K562 (cell line): ENCODE data around the gene FHIT. TPM values are rescaled to one million over a fixed set of nuclear protein-coding genes. Genes with fewer than 3 reads are reported as not detected.
A peak's percentile ranks its signal among the peaks of the same experiment; 100 is the strongest.

ENCODE experiments used
- ATAC-seq: fragments of 200-7000 bp; cut with Tn5 transposase; 3 replicates; pipeline ENCODE4 v1.9.1; 2020; ENCODE audit warnings: moderate library complexity
- BruUV-seq: library from RNA; stranded (reverse); fragments of 400-500 nt; replicated peaks from 2 replicates; lab custom pipeline; 2021; lab: Mats Ljungman, UMichigan
- CTCF ChIA-PET: fragments of 300-600 bp; formaldehyde crosslinking; extraction: SDS; loops from one replicate; lab custom pipeline; 2021; ENCODE audit warnings: low intra/inter-chr PET ratio; lab: Yijun Ruan, JAX
- POLR2A ChIA-PET: fragments of 300-600, 350-650 bp; sonication (Branson Sonifier 250); formaldehyde crosslinking; extraction: SDS; loops from one replicate; lab custom pipeline; 2021; ENCODE audit warnings: antibody characterized with exemption, inconsistent platforms; lab: Yijun Ruan, JAX
- DNase-seq, 4 experiments: peaks; one replicate each; pipeline versions ENCODE4 v3.0.0 to v3.0.0-alpha.2; 2011 to 2018; ENCODE audit warnings: low spot score in 3 of 4, mixed read lengths in 3 of 4; ENCODE audit errors: extremely low read depth in 1 of 4
- FAIRE-seq: peaks from 2 replicates; lab custom pipeline; 2011; peaks lifted over from hg19 to GRCh38; lab: Jason Lieb, UNC
- H2AFZ ChIP-seq: 2 replicates; pipeline ENCODE4 v1.6.0; 2011; ENCODE audit warnings: low read depth, low read length, control low read depth, inconsistent platforms
- H3K27ac ChIP-seq: fragments of 200-600 bp; 3 replicates; pipeline ENCODE4 v1.8.0; 2011; ENCODE audit warnings: low read depth, mild to moderate bottlenecking, control low read depth, inconsistent platforms, low read length, moderate library complexity, mixed read lengths; ENCODE audit errors: extremely low read depth
- H3K27me3 ChIP-seq, 2 experiments: fragments of 300-600 bp in 1 of 2; 2 replicates in 1 of 2; 3 replicates in 1 of 2; pipeline versions ENCODE4 v1.6.0 to v1.8.0; 2011; ENCODE audit warnings: inconsistent platforms in 2 of 2, low read length in 2 of 2, mild to moderate bottlenecking in 1 of 2, mixed read lengths in 1 of 2, moderate library complexity in 1 of 2; ENCODE audit not compliant: control insufficient read depth in 2 of 2, insufficient read depth in 2 of 2
- H3K36me3 ChIP-seq: fragments of 300-600 bp; 3 replicates; pipeline ENCODE4 v1.8.0; 2011; ENCODE audit warnings: mild to moderate bottlenecking, low read length, inconsistent platforms; ENCODE audit not compliant: control insufficient read depth, insufficient read depth
- H3K4me1 ChIP-seq, 2 experiments: fragments of 200-600 bp in 1 of 2; replicated peaks in 1 of 2; 2 replicates in 1 of 2; 3 replicates in 1 of 2; pipeline versions ENCODE4 v1.5.1 to v1.8.0; 2011; ENCODE audit warnings: inconsistent platforms in 2 of 2, low read length in 2 of 2, mild to moderate bottlenecking in 1 of 2, mixed read lengths in 1 of 2, moderate library complexity in 1 of 2; ENCODE audit not compliant: control insufficient read depth in 2 of 2, insufficient read depth in 2 of 2
- H3K4me2 ChIP-seq: 2 replicates; pipeline ENCODE4 v1.6.1; 2011; ENCODE audit warnings: low read length, control low read depth, inconsistent platforms, mixed read lengths; ENCODE audit not compliant: insufficient read depth
- H3K4me3 ChIP-seq: fragments of 200-600 bp; sonication (generic), shearing (Covaris generic); 2 replicates; pipeline ENCODE4 v1.5.1; 2016; ENCODE audit warnings: control low read depth, inconsistent platforms
- H3K79me2 ChIP-seq: fragments of 200-600 bp; 3 replicates; pipeline ENCODE4 v1.8.0; 2011; ENCODE audit warnings: low read length, inconsistent platforms; ENCODE audit not compliant: control insufficient read depth, insufficient read depth
- H3K9ac ChIP-seq, 2 experiments: 2 replicates each; pipeline versions ENCODE4 v1.6.0 to v1.6.1; 2011; ENCODE audit warnings: low read depth in 2 of 2, low read length in 2 of 2, control low read depth in 1 of 2, inconsistent platforms in 1 of 2, mild to moderate bottlenecking in 1 of 2, mixed read lengths in 1 of 2; ENCODE audit not compliant: insufficient read depth in 1 of 2
- H3K9me1 ChIP-seq: one replicate; pipeline ENCODE4 v1.6.0; 2011; ENCODE audit warnings: inconsistent platforms, mild to moderate bottlenecking, low read length, moderate library complexity; ENCODE audit not compliant: control insufficient read depth, insufficient read depth
- H3K9me3 ChIP-seq: replicated peaks from 2 replicates; pipeline ENCODE4 v1.5.1; 2011; ENCODE audit warnings: low read depth, low read length, inconsistent platforms; ENCODE audit not compliant: control insufficient read depth, insufficient read depth
- H4K20me1 ChIP-seq: replicated peaks from 2 replicates; pipeline ENCODE4 v1.6.1; 2011; ENCODE audit warnings: low read length, inconsistent platforms, mixed read lengths; ENCODE audit not compliant: control insufficient read depth, insufficient read depth
- BRD9 ChIP-seq: fragments of 450-650 bp; IDR thresholded peaks from 2 replicates; pipeline ENCODE4 v1.6.1; 2018; ENCODE audit warnings: low read depth; ENCODE audit not compliant: partially characterized antibody
- KDM5B ChIP-seq: fragments of 200-600 bp; sonication (generic); IDR thresholded peaks from 2 replicates; pipeline ENCODE4 v1.6.1; 2012; ENCODE audit warnings: low read depth, mild to moderate bottlenecking, moderate library complexity, low read length, control low read depth, inconsistent platforms; ENCODE audit not compliant: insufficient replicate concordance
- MECOM ChIP-seq: fragments of 250-450 bp; sonication (Bioruptor Pico); IDR thresholded peaks from 2 replicates; pipeline ENCODE4 v1.8.0; 2022; ENCODE audit warnings: inconsistent platforms
- NR3C1 ChIP-seq: sonication (generic); formaldehyde crosslinking; IDR thresholded peaks from 2 replicates; pipeline ENCODE4 v1.8.1; 2022; ENCODE audit warnings: missing genetic modification reagents
- PHF20 ChIP-seq: fragments of 450-650 bp; IDR thresholded peaks from 2 replicates; pipeline ENCODE4 v1.6.1; 2018; ENCODE audit not compliant: partially characterized antibody
- POLR2A ChIP-seq: fragments of 450-650 bp; conservative IDR thresholded peaks from 2 replicates; pipeline ENCODE4 v1.6.1; 2016
- SAP30 ChIP-seq: fragments of 200-600 bp; sonication (generic); IDR thresholded peaks from 2 replicates; pipeline ENCODE4 v1.6.1; 2012; ENCODE audit warnings: borderline replicate concordance, low read depth, mild to moderate bottlenecking, moderate library complexity, low read length, control low read depth, inconsistent platforms; ENCODE audit not compliant: insufficient read depth, poor library complexity, severe bottlenecking
- SIRT6 ChIP-seq: IDR thresholded peaks from one replicate; pipeline ENCODE4 v1.6.1; 2012; ENCODE audit warnings: low read depth, mild to moderate bottlenecking, control low read depth, inconsistent platforms, low read length, moderate library complexity
- TEAD2 ChIP-seq: fragments of 450-650 bp; IDR thresholded peaks from 2 replicates; pipeline ENCODE4 v1.6.1; 2016; ENCODE audit warnings: missing genetic modification characterization, control low read depth, missing compliant biosample characterization
- USF2 ChIP-seq: sonication (generic); formaldehyde crosslinking; IDR thresholded peaks from 2 replicates; pipeline ENCODE4 v1.5.0; 2020; ENCODE audit warnings: missing genetic modification reagents
- ZNF253 ChIP-seq: fragments of 250-450 bp; sonication (Bioruptor Pico); conservative IDR thresholded peaks from 2 replicates; pipeline ENCODE4 v1.6.1; 2021; ENCODE audit warnings: mild to moderate bottlenecking
- ZNF780A ChIP-seq: fragments of 250-450 bp; sonication (Bioruptor Pico); IDR thresholded peaks from 2 replicates; pipeline ENCODE4 v1.5.0; 2021; ENCODE audit warnings: mild to moderate bottlenecking
- WGBS: fragments of 100-300 bp; shearing (Covaris generic); methylation state at CpG from one replicate; pipeline ENCODE4 v1.1.6; 2016; ENCODE audit warnings: low coverage, mixed read lengths; ENCODE audit not compliant: insufficient coverage; ENCODE audit errors: missing lambda C conversion rate; 5-methylcytosine and 5-hydroxymethylcytosine counted together
- in situ Hi-C: fragments of 300-500 bp; cut with MboI; formaldehyde crosslinking; loops from 4 replicates; pipeline ENCODE4 v1.15.0; 2018; ENCODE audit warnings: inconsistent platforms, mixed read lengths
- intact Hi-C: fragments of 100-400 bp; cut with micrococcal nuclease; formaldehyde crosslinking; loops from 2 replicates; pipeline ENCODE4 v1.14.2; 2022
- polyA plus RNA-seq, 8 experiments: library from polyadenylated mRNA; depleted of rRNA in 4 of 8; stranded (reverse) in 5 of 8; unstranded in 3 of 8; fragments of >200 nt; fragmentation: Nextera tagmentation in 2 of 8; fragmentation: Illumina TruSeq in 1 of 8; extraction: Ambion mirVana in 2 of 8; extraction: Trizol in 1 of 8; gene quantifications; 2 replicates each; pipeline versions ENCODE4 v1.2.1 to v1.2.3, GENCODE V29; 2011 to 2014; ENCODE audit warnings: inconsistent platforms in 1 of 8, missing spikeins in 1 of 8
- total RNA-seq, 7 experiments: library from RNA; depleted of rRNA in 6 of 7; stranded (reverse); fragments of >200 nt in 6 of 7; fragmentation: Illumina TruSeq in 2 of 7; extraction: Trizol in 2 of 7; gene quantifications; 2 replicates each; pipeline versions ENCODE4 v1.2.1 to v1.2.3, GENCODE V29; 2011 to 2021; ENCODE audit warnings: low replicate concordance in 1 of 7

The FHIT gene
- total and polyA plus RNA-seq, 9 of the 15 experiments (the other 6 are each of a cell fraction or from before 2014, with no cell fraction given), result 1.7 to 9.1 (median 4.3) TPM

GRCh38 chr3:59876533-59877062 lies 1374.7 kb downstream of the FHIT start:
- FAIRE-seq, result no peak
- TF ChIP-seq NR3C1 (no peak), PHF20 (no peak), MECOM (CRISPR knock-in tag) (no peak), ZNF253 (CRISPR knock-in tag) (no peak), ZNF780A (no peak), SAP30 (no peak), KDM5B (no peak), TEAD2 (no peak), BRD9 (no peak), USF2 (CRISPR knock-in tag) (no peak), POLR2A (no peak), SIRT6 (no peak)
- Histone ChIP-seq H3K79me2 (no peaks in the 10 kb centered on the region), H3K27ac (peak overlapping the region; percentile 49; the same call in 1 of the 3 replicates), H3K9me1 (no peaks in the 10 kb centered on the region), H4K20me1 (no peaks in the 10 kb centered on the region), H3K9me3 (no peaks in the 10 kb centered on the region), H3K4me3 (no peak overlapping the region), H3K27me3 (no peaks in the 10 kb centered on the region), H3K4me2 (no peak overlapping the region), H2AFZ (no peak overlapping the region), H3K4me1 (peaks cover 0 to 12% of the 10 kb centered on the region in 2 experiments; a peak in 3 of 5 replicates), H3K36me3 (no peaks in the 10 kb centered on the region), H3K9ac (no peak overlapping the region)
- no peak for DNase-seq
- intact Hi-C loops, result no loop called here
- ChIA-PET POLR2A (no interaction called here), CTCF (no interaction called here)
- no peak for ATAC-seq
- no TSS peak for BruUV-seq
- in situ Hi-C loops, result no loop called here
- 20% methylated on average over 1 of the region's 2 CpGs for WGBS
